NB4 (cell line): Measurements from ENCODE around the gene CCNB1.

Source experiments
- CTCF ChIP-seq: IDR thresholded peaks from one replicate; pipeline ENCODE4 v1.5.1; 2012; ENCODE audit warnings: low read depth, low read length
- MAX ChIP-seq: IDR thresholded peaks from 2 replicates; pipeline ENCODE4 v1.6.1; 2011; ENCODE audit warnings: low read depth, low read length
- POLR2A ChIP-seq: IDR thresholded peaks from 2 replicates; pipeline ENCODE4 v1.6.1; 2011; ENCODE audit warnings: mild to moderate bottlenecking; ENCODE audit not compliant: insufficient read length; ENCODE audit errors: extremely low read depth

DNA sequence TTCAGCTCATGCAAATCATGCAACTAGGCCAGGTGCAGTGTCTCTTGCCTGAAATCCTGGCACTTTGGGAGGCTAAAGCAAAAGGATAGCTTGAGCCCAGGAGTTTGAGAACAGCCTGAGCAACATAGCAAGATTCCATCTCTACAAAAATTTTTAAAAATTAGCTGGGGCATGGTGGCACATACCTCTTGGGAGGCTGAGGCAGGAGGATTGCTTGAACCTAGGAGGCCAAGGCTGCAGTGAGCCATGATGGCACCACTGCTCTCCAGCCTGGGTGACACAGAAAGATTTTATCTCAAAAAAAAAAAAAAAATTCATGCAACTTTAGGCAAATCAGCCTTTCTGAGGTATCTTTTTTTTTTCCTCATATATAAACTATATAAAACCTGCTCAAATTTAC lies 35.6 kb upstream of the CCNB1 start:
- TF ChIP-seq POLR2A (no peak), CTCF (no peak), MAX (no peak)
